HCT116 (cell line): ENCODE results near the gene CTNND2. TPM values are rescaled to one million over a fixed set of nuclear protein-coding genes. Genes with fewer than 3 reads are reported as not detected.

Experiments used
- ATAC-seq: fragments of 200-7000 bp; cut with Tn5 transposase; 2 replicates; pipeline ENCODE4 v1.9.1; 2020; ENCODE audit warnings: mild to moderate bottlenecking, moderate library complexity
- BruUV-seq: library from RNA; stranded (reverse); fragments of 400-500 nt; replicated peaks from 2 replicates; lab custom pipeline; 2021; lab: Mats Ljungman, UMichigan
- CTCF ChIA-PET: fragments of 300-600 bp; sonication (Branson Sonifier 250); formaldehyde crosslinking; loops from one replicate; lab custom pipeline; 2021; ENCODE audit warnings: antibody characterized with exemption; lab: Charles Lee
- POLR2A ChIA-PET: fragments of 300-600, 350-600 bp; sonication (Branson Sonifier 250); formaldehyde crosslinking; loops from one replicate; lab custom pipeline; 2021; ENCODE audit warnings: antibody characterized with exemption; lab: Charles Lee
- RAD21 ChIA-PET, 2 experiments: fragments of 300-600 bp; sonication (Branson Sonifier 250); formaldehyde crosslinking; loops; one replicate each; lab custom pipeline; 2023; ENCODE audit warnings: low total read pairs in 2 of 2; ENCODE audit not compliant: uncharacterized antibody in 2 of 2, unreplicated experiment in 2 of 2, low non-redundant PET in 1 of 2; lab: Charles Lee
- DNase-seq: peaks from one replicate; pipeline ENCODE4 v3.0.0-alpha.2; 2010; ENCODE audit warnings: low read depth, low spot score
- H2AFZ ChIP-seq: fragments of 200-600 bp; shearing (Covaris generic), sonication (generic); 2 replicates; pipeline ENCODE4 v1.6.1; 2017; ENCODE audit warnings: low read depth, mixed run types, mixed read lengths, antibody characterized with exemption, low read length; ENCODE audit not compliant: poor library complexity, severe bottlenecking
- H3K27ac ChIP-seq: 2 replicates; pipeline ENCODE4 v1.5.1; 2012; ENCODE audit warnings: low read depth, low read length
- H3K27me3 ChIP-seq: fragments of 200-600 bp; sonication (generic); 2 replicates; pipeline ENCODE4 v1.6.1; 2016; ENCODE audit warnings: mixed run types, low read length, mixed read lengths; ENCODE audit not compliant: insufficient read depth
- H3K36me3 ChIP-seq, 2 experiments: fragments of 200-500 bp in 1 of 2; fragments of 200-600 bp in 1 of 2; sonication (Bioruptor generic) in 1 of 2; sonication (generic) in 1 of 2; 2 replicates each; pipeline versions ENCODE4 v1.5.1 to v1.6.1; 2014 to 2016; ENCODE audit warnings: low read length in 2 of 2, inconsistent platforms in 1 of 2, mixed read lengths in 1 of 2, mixed run types in 1 of 2; ENCODE audit not compliant: insufficient read depth in 2 of 2, control insufficient read depth in 1 of 2
- H3K4me1 ChIP-seq, 2 experiments: fragments of 200-600 bp in 1 of 2; sonication (generic) in 1 of 2; 2 replicates each; pipeline versions ENCODE4 v1.5.1 to v1.6.1; 2012 to 2017; ENCODE audit warnings: low read length in 2 of 2, inconsistent platforms in 1 of 2, mild to moderate bottlenecking in 1 of 2, mixed read lengths in 1 of 2, mixed run types in 1 of 2, moderate library complexity in 1 of 2; ENCODE audit not compliant: insufficient read depth in 2 of 2, control insufficient read depth in 1 of 2
- H3K4me2 ChIP-seq: fragments of 200-600 bp; sonication (generic); 2 replicates; pipeline ENCODE4 v1.6.1; 2017; ENCODE audit warnings: mixed run types, low read length, mixed read lengths
- H3K4me3 ChIP-seq, 2 experiments: fragments of 200-600 bp in 1 of 2; sonication (generic) in 1 of 2; replicated peaks in 1 of 2; 2 replicates each; pipeline ENCODE4 v1.5.1; 2011 to 2016; ENCODE audit warnings: low read length in 2 of 2, control low read depth in 1 of 2, low read depth in 1 of 2, mild to moderate bottlenecking in 1 of 2, mixed read lengths in 1 of 2, mixed run types in 1 of 2
- H3K79me2 ChIP-seq: fragments of 200-600 bp; sonication (generic); 2 replicates; pipeline ENCODE4 v1.6.1; 2017; ENCODE audit warnings: mild to moderate bottlenecking, mixed run types, low read length, moderate library complexity, mixed read lengths; ENCODE audit not compliant: insufficient read depth
- H3K9ac ChIP-seq: fragments of 200-600 bp; sonication (generic); 2 replicates; pipeline ENCODE4 v1.6.1; 2016; ENCODE audit warnings: low read length, mixed read lengths
- H3K9me2 ChIP-seq: fragments of 200-600 bp; sonication (generic), shearing (Covaris generic); 2 replicates; pipeline ENCODE4 v1.6.1; 2017; ENCODE audit warnings: mixed run types, mild to moderate bottlenecking, moderate library complexity; ENCODE audit not compliant: insufficient read depth
- H3K9me3 ChIP-seq, 2 experiments: fragments of 200-500 bp in 1 of 2; fragments of 200-600 bp in 1 of 2; sonication (Bioruptor generic) in 1 of 2; sonication (generic) in 1 of 2; 2 replicates each; pipeline ENCODE4 v1.6.1; 2014 to 2017; ENCODE audit warnings: low read length in 2 of 2, mixed read lengths in 2 of 2, inconsistent platforms in 1 of 2, low read depth in 1 of 2, mild to moderate bottlenecking in 1 of 2, mixed run types in 1 of 2, moderate library complexity in 1 of 2; ENCODE audit not compliant: control insufficient read depth in 1 of 2, insufficient read depth in 1 of 2
- H4K20me1 ChIP-seq: fragments of 200-600 bp; sonication (generic), shearing (Covaris generic); 2 replicates; pipeline ENCODE4 v1.6.1; 2017; ENCODE audit warnings: mixed run types, mild to moderate bottlenecking, moderate library complexity; ENCODE audit not compliant: insufficient read depth
- ELF1 ChIP-seq: IDR thresholded peaks from 2 replicates; pipeline ENCODE4 v1.6.1; 2012; ENCODE audit warnings: low read depth, borderline replicate concordance
- EZH2 ChIP-seq: fragments of 200-600 bp; sonication (generic); IDR thresholded peaks from 2 replicates; pipeline ENCODE4 v1.6.1; 2017; ENCODE audit warnings: antibody characterized with exemption, mixed run types
- MAX ChIP-seq: IDR thresholded peaks from 2 replicates; pipeline ENCODE4 v1.6.1; 2012
- TCF7L2 ChIP-seq: IDR thresholded peaks from 2 replicates; pipeline ENCODE4 v1.7.0; 2011; ENCODE audit warnings: borderline replicate concordance, inconsistent platforms; ENCODE audit not compliant: insufficient read depth, insufficient read length; ENCODE audit errors: extremely low read depth
- intact Hi-C: fragments of 100-400 bp; cut with micrococcal nuclease; formaldehyde crosslinking; loops from 2 replicates; pipeline ENCODE4 v1.10.0; 2022
- total RNA-seq: library from RNA; stranded (reverse); gene quantifications from one replicate; pipeline ENCODE4 v1.2.1, GENCODE V29; 2021; ENCODE audit not compliant: unreplicated experiment

The CTNND2 gene
- total RNA-seq, 1 experiment from 2014 or later: not detected

GRCh38 chr5:11258001-11258400 lies 646.2 kb downstream of the CTNND2 start:
- no peaks in the 10 kb centered on the region for H3K4me1 ChIP-seq
- H3K9me2 ChIP-seq: no peaks in the 10 kb centered on the region
- no peaks in the 10 kb centered on the region for H4K20me1 ChIP-seq
- H3K4me2 ChIP-seq: no peak overlapping the region
- no TSS peak for BruUV-seq
- no peak overlapping the region for H3K27ac ChIP-seq
- no peaks in the 10 kb centered on the region for H3K79me2 ChIP-seq
- H3K4me3 ChIP-seq: no peak overlapping the region
- CTCF ChIA-PET: no interaction called here
- POLR2A ChIA-PET: no interaction called here
- H3K27me3 ChIP-seq: no peaks in the 10 kb centered on the region
- no peak overlapping the region for H2AFZ ChIP-seq
- intact Hi-C loops: no loop called here
- ATAC-seq: no peak
- no peak for DNase-seq
- RAD21 ChIA-PET: no interaction called here
- no peaks in the 10 kb centered on the region; a peak in 1 of 4 replicates for H3K9me3 ChIP-seq
- no peak for TF ChIP-seq EZH2
- TF ChIP-seq MAX: no peak
- TF ChIP-seq TCF7L2: no peak
- no peaks in the 10 kb centered on the region for H3K36me3 ChIP-seq
- no peak overlapping the region for H3K9ac ChIP-seq

- Histone ChIP-seq H3K4me1 (peaks cover 0 to 5% of the 10 kb centered on the region in 2 experiments; a peak in 1 of 4 replicates), H3K79me2 (no peaks in the 10 kb centered on the region), H2AFZ (no peak overlapping the region), H3K9me3 (no peaks in the 10 kb centered on the region), H3K9me2 (no peaks in the 10 kb centered on the region), H3K27ac (no peak overlapping the region), H3K4me2 (no peak overlapping the region), H3K27me3 (no peaks in the 10 kb centered on the region), H4K20me1 (no peaks in the 10 kb centered on the region), H3K36me3 (no peaks in the 10 kb centered on the region), H3K4me3 (no peak overlapping the region), H3K9ac (no peak overlapping the region)
- ChIA-PET RAD21 (no interaction called here), POLR2A (no interaction called here), CTCF (no interaction called here)
- ATAC-seq: no peak
- TF ChIP-seq ELF1: no peak
- no peak for DNase-seq
- intact Hi-C loops: no loop called here
- no TSS peak for BruUV-seq
Measured at GRCh38 chr5:11252523-11252922, 651.7 kb downstream of the CTNND2 start.
